ENCODE measurements around the gene IL22RA1. TPM values are rescaled to one million over a fixed set of nuclear protein-coding genes. Genes with fewer than 3 reads are reported as not detected.
A peak's percentile ranks its signal among the peaks of the same experiment; 100 is the strongest.

IL22RA1 gene
- total RNA-seq, 1 donor from 2014 or later: not detected

GRCh38 chr1:24121406-24121805 lies 21.5 kb downstream of the IL22RA1 start:
- Histone ChIP-seq H4K20me1 (ENCODE audit: insufficient read depth, low read length) (no peaks in the 10 kb centered on the region), H2AFZ (ENCODE audit: low read depth, low read length) (no peak overlapping the region), H3K36me3 (ENCODE audit: insufficient read depth, low read length) (no peaks in the 10 kb centered on the region), H3K4me2 (ENCODE audit: low read length) (no peak overlapping the region), H3K4me3 (ENCODE audit: insufficient read depth, low read depth, low read length) (no peak overlapping the region), H3K9me3 (ENCODE audit: insufficient read depth, low read depth, low read length) (no peaks in the 10 kb centered on the region), H3K27ac (ENCODE audit: low read depth, low read length) (no peak overlapping the region), H3K9ac (ENCODE audit: low read length) (no peak overlapping the region), H3K27me3 (ENCODE audit: insufficient read depth, low read length) (no peaks in the 10 kb centered on the region), H3K79me2 (ENCODE audit: insufficient read depth, low read length) (no peaks in the 10 kb centered on the region), H3K4me1 (ENCODE audit: insufficient read depth, low read length) (no peaks in the 10 kb centered on the region)
- FAIRE-seq (no peak), DNase-seq (ENCODE audit: low read depth) (no peak)
- Mint-ChIP-seq H3K4me3 (ENCODE audit: unreplicated experiment) (no peak overlapping the region), H3K27ac (ENCODE audit: unreplicated experiment) (peak overlapping the region; percentile 69), H3K9me3 (ENCODE audit: unreplicated experiment) (peaks cover 3% of the 10 kb centered on the region), H3K27me3 (ENCODE audit: low read depth, unreplicated experiment) (peaks cover 14% of the 10 kb centered on the region), H3K4me1 (ENCODE audit: low read depth, unreplicated experiment) (peaks cover 13% of the 10 kb centered on the region), H3K36me3 (ENCODE audit: low read depth, unreplicated experiment) (no peaks in the 10 kb centered on the region)
- TF ChIP-seq EZH2 (IDR thresholded peaks at IDR 0.05; ENCODE audit: insufficient read depth, low read length) (no peak), CTCF (IDR thresholded peaks at IDR 0.05; ENCODE audit: insufficient read depth, low read depth, low read length) (no peak)

GRCh38 chr1:24120965-24121364 lies 22.0 kb downstream of the IL22RA1 start:
- FAIRE-seq (no peak), DNase-seq (ENCODE audit: low read depth) (no peak)
- Mint-ChIP-seq H3K9me3 (ENCODE audit: unreplicated experiment) (peaks cover 3% of the 10 kb centered on the region), H3K36me3 (ENCODE audit: low read depth, unreplicated experiment) (no peaks in the 10 kb centered on the region), H3K4me1 (ENCODE audit: low read depth, unreplicated experiment) (peaks cover 13% of the 10 kb centered on the region), H3K27me3 (ENCODE audit: low read depth, unreplicated experiment) (peaks cover 14% of the 10 kb centered on the region), H3K27ac (ENCODE audit: unreplicated experiment) (peak overlapping the region; percentile 69), H3K4me3 (ENCODE audit: unreplicated experiment) (no peak overlapping the region)
- Histone ChIP-seq H3K9me3 (ENCODE audit: insufficient read depth, low read depth, low read length) (no peaks in the 10 kb centered on the region), H3K27ac (ENCODE audit: low read depth, low read length) (no peak overlapping the region), H3K36me3 (ENCODE audit: insufficient read depth, low read length) (no peaks in the 10 kb centered on the region), H3K27me3 (ENCODE audit: insufficient read depth, low read length) (no peaks in the 10 kb centered on the region), H4K20me1 (ENCODE audit: insufficient read depth, low read length) (no peaks in the 10 kb centered on the region), H3K4me2 (ENCODE audit: low read length) (no peak overlapping the region), H3K4me3 (ENCODE audit: insufficient read depth, low read depth, low read length) (no peak overlapping the region), H2AFZ (ENCODE audit: low read depth, low read length) (no peak overlapping the region), H3K4me1 (ENCODE audit: insufficient read depth, low read length) (no peaks in the 10 kb centered on the region), H3K79me2 (ENCODE audit: insufficient read depth, low read length) (no peaks in the 10 kb centered on the region), H3K9ac (ENCODE audit: low read length) (no peak overlapping the region)
- TF ChIP-seq CTCF (IDR thresholded peaks at IDR 0.05; ENCODE audit: insufficient read depth, low read depth, low read length): no peak
- TF ChIP-seq EZH2 (IDR thresholded peaks at IDR 0.05; ENCODE audit: insufficient read depth, low read length): no peak

- no peaks in the 10 kb centered on the region for H4K20me1 ChIP-seq (ENCODE audit: insufficient read depth, low read length)
- H3K79me2 ChIP-seq (ENCODE audit: insufficient read depth, low read length): no peaks in the 10 kb centered on the region
- DNase-seq (ENCODE audit: low read depth) (peak; percentile 21), FAIRE-seq (no peak)
- H3K4me2 ChIP-seq (ENCODE audit: low read length): no peak overlapping the region
- no peak overlapping the region for H3K27ac Mint-ChIP-seq (ENCODE audit: unreplicated experiment)
- no peak for TF ChIP-seq EZH2 (IDR thresholded peaks at IDR 0.05; ENCODE audit: insufficient read depth, low read length)
- TF ChIP-seq CTCF (IDR thresholded peaks at IDR 0.05; ENCODE audit: insufficient read depth, low read depth, low read length): no peak
- no peak overlapping the region for H3K4me3 Mint-ChIP-seq (ENCODE audit: unreplicated experiment)
- no peaks in the 10 kb centered on the region for H3K36me3 Mint-ChIP-seq (ENCODE audit: low read depth, unreplicated experiment)
- H3K9ac ChIP-seq (ENCODE audit: low read length): no peak overlapping the region
- no peaks in the 10 kb centered on the region for H3K9me3 ChIP-seq (ENCODE audit: insufficient read depth, low read depth, low read length)
- no peaks in the 10 kb centered on the region for H3K4me1 ChIP-seq (ENCODE audit: insufficient read depth, low read length)
- H3K27me3 ChIP-seq (ENCODE audit: insufficient read depth, low read length): peaks cover 4% of the 10 kb centered on the region
- peaks cover 13% of the 10 kb centered on the region for H3K4me1 Mint-ChIP-seq (ENCODE audit: low read depth, unreplicated experiment)
- H2AFZ ChIP-seq (ENCODE audit: low read depth, low read length): no peak overlapping the region
- no peaks in the 10 kb centered on the region for H3K36me3 ChIP-seq (ENCODE audit: insufficient read depth, low read length)
- H3K27me3 Mint-ChIP-seq (ENCODE audit: low read depth, unreplicated experiment): peaks cover 14% of the 10 kb centered on the region
- H3K9me3 Mint-ChIP-seq (ENCODE audit: unreplicated experiment): peaks cover 3% of the 10 kb centered on the region
- H3K27ac ChIP-seq (ENCODE audit: low read depth, low read length): no peak overlapping the region
- no peak overlapping the region for H3K4me3 ChIP-seq (ENCODE audit: insufficient read depth, low read depth, low read length)
Observed at GRCh38 chr1:24119859-24120756, 22.8 kb downstream of the IL22RA1 start.

Measured in astrocyte (in vitro differentiated cells and primary cell).